Smooth muscle cell (in vitro differentiated cells): Measurements from ENCODE around the gene ORAI2. TPM values are rescaled to one million over a fixed set of nuclear protein-coding genes. Genes with fewer than 3 reads are reported as not detected.

Source experiments
- DNase-seq: peaks from one replicate; lab custom pipeline; 2025; ENCODE audit not compliant: unreplicated experiment; lab: John Stamatoyannopoulos, UW
- H2AFZ ChIP-seq: fragments of 200-600 bp; sonication (generic); 2 replicates; pipeline ENCODE4 v1.6.0; 2016; ENCODE audit warnings: antibody characterized with exemption, low read depth, mild to moderate bottlenecking
- H3F3A ChIP-seq: fragments of 200-600 bp; sonication (generic); 2 replicates; pipeline ENCODE4 v1.6.0; 2017; ENCODE audit warnings: antibody characterized with exemption, low read depth
- H3K27ac ChIP-seq: fragments of 200-600 bp; sonication (generic); 2 replicates; pipeline ENCODE4 v1.5.1; 2016; ENCODE audit warnings: low read depth, mild to moderate bottlenecking
- H3K27me3 ChIP-seq: fragments of 200-600 bp; sonication (generic); 2 replicates; pipeline ENCODE4 v1.6.1; 2016; ENCODE audit warnings: low read depth, mild to moderate bottlenecking
- H3K36me3 ChIP-seq: fragments of 200-600 bp; sonication (generic); 2 replicates; pipeline ENCODE4 v1.5.1; 2016; ENCODE audit warnings: low read depth
- H3K4me1 ChIP-seq: fragments of 200-600 bp; sonication (generic); 2 replicates; pipeline ENCODE4 v1.5.1; 2016; ENCODE audit warnings: low read depth
- H3K4me2 ChIP-seq: fragments of 200-600 bp; sonication (generic); 2 replicates; pipeline ENCODE4 v1.6.0; 2016; ENCODE audit warnings: mild to moderate bottlenecking
- H3K4me3 ChIP-seq: fragments of 200-600 bp; sonication (generic); 2 replicates; pipeline ENCODE4 v1.5.1; 2016; ENCODE audit warnings: mild to moderate bottlenecking
- H3K79me2 ChIP-seq: fragments of 200-600 bp; sonication (generic); 2 replicates; pipeline ENCODE4 v1.6.0; 2016; ENCODE audit warnings: low read depth, mild to moderate bottlenecking
- H3K9ac ChIP-seq: fragments of 200-600 bp; sonication (generic); 2 replicates; pipeline ENCODE4 v1.6.0; 2016; ENCODE audit warnings: low read depth
- H3K9me3 ChIP-seq: fragments of 200-600 bp; sonication (generic); replicated peaks from 2 replicates; pipeline ENCODE4 v1.5.1; 2016; ENCODE audit warnings: low read depth
- H4K20me1 ChIP-seq: fragments of 200-600 bp; sonication (generic); 2 replicates; pipeline ENCODE4 v1.6.0; 2016; ENCODE audit warnings: low read depth
- WGBS: methylation state at CpG from one replicate; pipeline ENCODE4 v1.1.7; 2016; ENCODE audit warnings: low lambda C conversion rate; 5-methylcytosine and 5-hydroxymethylcytosine counted together
- polyA plus RNA-seq: library from polyadenylated mRNA; unstranded; fragments of >200 nt; fragmentation: Nextera tagmentation; extraction: Ambion mirVana; gene quantifications from 2 replicates; pipeline ENCODE4 v1.2.1, GENCODE V29; 2016
- total RNA-seq: library from RNA; depleted of rRNA; stranded (reverse); fragments of >200 nt; gene quantifications from 2 replicates; pipeline ENCODE4 v1.2.3, GENCODE V29; 2014
- TF ChIP-seq, protein P1 (sequence below): fragments of 200-600 bp; sonication (generic); IDR thresholded peaks from 2 replicates; pipeline ENCODE4 v1.5.1; 2017; ENCODE audit warnings: borderline replicate concordance, mild to moderate bottlenecking, antibody characterized with exemption; ENCODE audit not compliant: insufficient read depth, poor library complexity, severe bottlenecking

The ORAI2 gene
- total and polyA plus RNA-seq, 2 experiments from 2014 or later = 43.0 to 69.8 TPM

DNA sequence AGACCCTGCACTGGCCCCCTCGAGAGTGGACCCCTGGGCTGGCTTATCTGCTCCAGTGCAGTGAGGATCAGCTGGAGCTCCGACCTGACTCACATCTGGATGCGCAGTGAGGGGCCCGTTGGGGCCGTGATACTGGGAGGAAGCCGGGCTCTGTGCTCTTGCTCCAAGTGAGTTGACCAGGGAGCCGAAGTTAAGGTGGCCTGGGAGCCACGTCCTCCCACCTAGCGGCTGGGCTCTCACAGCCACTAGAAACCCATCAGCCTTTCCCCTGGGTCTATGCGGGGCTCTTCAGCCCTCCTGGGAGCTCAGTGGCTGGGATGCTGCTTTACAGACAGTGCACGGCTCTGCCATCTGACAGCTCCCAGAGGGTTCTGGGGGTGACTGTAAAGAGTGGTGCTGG lies 22.2 kb downstream of the ORAI2 start:
- no peak overlapping the region for H3K4me2 ChIP-seq
- no peaks in the 10 kb centered on the region for H3K9me3 ChIP-seq
- peaks cover 8% of the 10 kb centered on the region for H3F3A ChIP-seq
- no peak overlapping the region for H3K27ac ChIP-seq
- H3K27me3 ChIP-seq = no peaks in the 10 kb centered on the region
- no peak overlapping the region for H3K9ac ChIP-seq
- no peak for DNase-seq
- peaks cover 11% of the 10 kb centered on the region for H4K20me1 ChIP-seq
- 91% methylated on average over 11 of the region's 11 CpGs for WGBS
- H3K79me2 ChIP-seq = no peaks in the 10 kb centered on the region
- H3K4me1 ChIP-seq = no peaks in the 10 kb centered on the region
- no peaks in the 10 kb centered on the region for H3K36me3 ChIP-seq
- no peak overlapping the region for H2AFZ ChIP-seq
- H3K4me3 ChIP-seq = no peak overlapping the region
- TF ChIP-seq, protein P1, sequence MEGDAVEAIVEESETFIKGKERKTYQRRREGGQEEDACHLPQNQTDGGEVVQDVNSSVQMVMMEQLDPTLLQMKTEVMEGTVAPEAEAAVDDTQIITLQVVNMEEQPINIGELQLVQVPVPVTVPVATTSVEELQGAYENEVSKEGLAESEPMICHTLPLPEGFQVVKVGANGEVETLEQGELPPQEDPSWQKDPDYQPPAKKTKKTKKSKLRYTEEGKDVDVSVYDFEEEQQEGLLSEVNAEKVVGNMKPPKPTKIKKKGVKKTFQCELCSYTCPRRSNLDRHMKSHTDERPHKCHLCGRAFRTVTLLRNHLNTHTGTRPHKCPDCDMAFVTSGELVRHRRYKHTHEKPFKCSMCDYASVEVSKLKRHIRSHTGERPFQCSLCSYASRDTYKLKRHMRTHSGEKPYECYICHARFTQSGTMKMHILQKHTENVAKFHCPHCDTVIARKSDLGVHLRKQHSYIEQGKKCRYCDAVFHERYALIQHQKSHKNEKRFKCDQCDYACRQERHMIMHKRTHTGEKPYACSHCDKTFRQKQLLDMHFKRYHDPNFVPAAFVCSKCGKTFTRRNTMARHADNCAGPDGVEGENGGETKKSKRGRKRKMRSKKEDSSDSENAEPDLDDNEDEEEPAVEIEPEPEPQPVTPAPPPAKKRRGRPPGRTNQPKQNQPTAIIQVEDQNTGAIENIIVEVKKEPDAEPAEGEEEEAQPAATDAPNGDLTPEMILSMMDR = no peak

DNA sequence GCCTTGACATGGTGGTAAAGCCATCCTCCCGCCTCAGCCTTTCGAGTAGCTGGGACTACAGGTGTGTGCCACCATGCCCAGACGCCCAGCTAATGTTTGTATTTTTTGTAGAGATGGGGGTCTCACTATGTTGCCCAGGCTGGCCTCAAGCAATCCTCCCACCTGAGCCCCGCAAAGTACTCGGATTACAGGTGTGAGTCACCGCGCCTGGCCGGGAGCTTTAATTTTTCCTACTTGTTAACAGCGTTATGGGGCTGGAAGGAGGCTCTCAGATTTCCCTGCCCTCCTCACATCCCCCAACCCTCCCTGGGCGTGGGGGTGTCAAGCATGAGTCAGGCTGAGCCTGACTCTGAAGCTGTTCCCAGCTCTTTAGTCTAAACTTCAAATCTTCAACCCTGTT lies 23.0 kb downstream of the ORAI2 start:
- H4K20me1 ChIP-seq = peaks cover 11% of the 10 kb centered on the region
- H3K79me2 ChIP-seq = no peaks in the 10 kb centered on the region
- no peak for DNase-seq
- TF ChIP-seq, protein P1 = no peak
- H2AFZ ChIP-seq = no peak overlapping the region
- peaks cover 8% of the 10 kb centered on the region for H3F3A ChIP-seq
- no peaks in the 10 kb centered on the region for H3K4me1 ChIP-seq
- no peaks in the 10 kb centered on the region for H3K27me3 ChIP-seq
- H3K4me2 ChIP-seq = peak overlapping the region; percentile 8
- H3K9me3 ChIP-seq = no peaks in the 10 kb centered on the region
- H3K9ac ChIP-seq = no peak overlapping the region
- H3K4me3 ChIP-seq = no peak overlapping the region
- H3K27ac ChIP-seq = peak overlapping the region; percentile 52
- WGBS = 66% methylated on average over 10 of the region's 10 CpGs
- H3K36me3 ChIP-seq = no peaks in the 10 kb centered on the region

DNA sequence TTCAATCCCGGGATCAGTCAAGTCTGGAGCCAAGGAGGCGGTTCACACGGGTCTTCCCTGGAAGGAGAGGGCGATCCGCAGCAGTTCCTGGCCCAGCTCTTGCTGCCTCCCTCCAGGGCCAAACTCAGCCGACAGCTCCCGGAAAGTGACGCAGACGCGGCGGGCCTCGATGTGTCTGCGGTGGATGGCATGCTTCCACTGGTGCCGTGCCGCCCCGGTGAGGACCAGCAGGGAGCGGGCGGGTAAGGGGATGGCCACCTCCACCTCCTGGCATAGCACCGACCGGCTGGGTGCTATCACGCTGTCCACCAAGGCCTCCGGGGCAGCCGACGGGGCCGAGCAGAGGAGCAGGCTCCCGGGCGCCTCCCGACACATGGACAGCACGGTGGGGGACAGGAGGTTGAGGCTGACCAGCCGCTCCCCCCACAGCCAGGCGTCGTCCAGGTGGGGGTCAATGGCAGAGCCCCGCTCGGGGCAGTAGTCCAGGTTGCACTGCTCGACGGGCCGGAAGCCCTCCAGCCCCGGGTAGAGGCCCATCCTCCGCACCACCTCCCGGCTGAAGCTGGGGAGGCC lies 24.1 kb downstream of the ORAI2 start:
- peaks cover 6% of the 10 kb centered on the region for H3K79me2 ChIP-seq
- no peak overlapping the region for H3K4me3 ChIP-seq
- no peak overlapping the region for H2AFZ ChIP-seq
- H3K9ac ChIP-seq = no peak overlapping the region
- H3K36me3 ChIP-seq = no peaks in the 10 kb centered on the region
- H3K9me3 ChIP-seq = no peaks in the 10 kb centered on the region
- TF ChIP-seq, protein P1 = no peak
- H3K27ac ChIP-seq = no peak overlapping the region
- no peak for DNase-seq
- no peak overlapping the region for H3K4me2 ChIP-seq
- H3F3A ChIP-seq = peaks cover 8% of the 10 kb centered on the region
- WGBS = 97% methylated on average over 40 of the region's 40 CpGs
- no peaks in the 10 kb centered on the region for H3K4me1 ChIP-seq
- H3K27me3 ChIP-seq = no peaks in the 10 kb centered on the region
- H4K20me1 ChIP-seq = peaks cover 11% of the 10 kb centered on the region

DNA sequence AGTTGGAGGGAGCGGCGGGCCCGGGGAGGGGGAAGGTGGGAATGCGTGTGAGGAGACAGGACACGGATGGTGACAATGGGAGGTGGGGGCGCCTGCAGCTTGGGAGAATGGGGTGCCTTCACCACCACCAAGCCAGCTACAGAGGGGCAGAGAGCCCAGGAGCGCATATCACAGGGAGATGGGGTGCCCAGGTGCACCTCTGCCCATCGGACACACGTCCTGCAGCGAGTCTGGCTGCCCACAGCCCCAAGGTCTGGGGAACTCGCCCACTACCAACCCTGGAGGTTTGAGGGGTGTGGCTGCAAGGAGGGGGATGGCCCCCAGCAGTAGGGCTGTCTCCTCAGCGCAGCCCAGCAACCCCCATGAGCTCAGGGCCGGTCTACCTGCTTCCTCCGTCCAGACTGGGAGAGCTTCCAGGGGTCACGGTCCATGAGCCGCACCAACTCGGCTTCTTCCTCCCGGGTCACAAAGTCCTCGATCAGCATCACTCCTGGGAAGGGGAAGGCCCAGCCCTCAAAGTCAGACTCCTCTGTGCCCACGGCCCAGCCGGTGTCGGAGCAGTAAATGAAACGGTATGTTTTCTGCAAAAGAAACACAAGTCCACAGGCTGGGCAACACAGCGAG lies 26.0 kb downstream of the ORAI2 start:
- H3F3A ChIP-seq = peaks cover 8% of the 10 kb centered on the region
- no peak overlapping the region for H3K9ac ChIP-seq
- no peaks in the 10 kb centered on the region for H3K36me3 ChIP-seq
- no peak overlapping the region for H3K4me3 ChIP-seq
- peaks cover 6% of the 10 kb centered on the region for H3K4me1 ChIP-seq
- no peaks in the 10 kb centered on the region for H3K27me3 ChIP-seq
- no peak for DNase-seq
- peaks cover 11% of the 10 kb centered on the region for H4K20me1 ChIP-seq
- 98% methylated on average over 23 of the region's 24 CpGs for whole genome bisulfite sequencing
- H3K4me2 ChIP-seq = no peak overlapping the region
- no peak overlapping the region for H3K27ac ChIP-seq
- peaks cover 24% of the 10 kb centered on the region for H3K79me2 ChIP-seq
- H2AFZ ChIP-seq = no peak overlapping the region
- TF ChIP-seq, protein P1 = no peak
- H3K9me3 ChIP-seq = no peaks in the 10 kb centered on the region
